Fibroblast of skin of left biceps (primary cell): ENCODE results near the gene SLC38A10.

Experiments used
- DNase-seq, 2 experiments: peaks; one replicate each; pipeline ENCODE4 v3.0.0-alpha.2; 2013; ENCODE audit warnings: low read depth in 2 of 2

The SLC38A10 gene

GRCh38 chr17:81277946-81278693, 17.0 kb downstream of the SLC38A10 start:
- no peak for DNase-seq

GRCh38 chr17:81277421-81277820, 17.7 kb downstream of the SLC38A10 start:
- DNase-seq, result no peak

- no peak for DNase-seq
Observed at GRCh38 chr17:81276781-81277180, 18.3 kb downstream of the SLC38A10 start.

GRCh38 chr17:81274471-81274855, 20.6 kb downstream of the SLC38A10 start:
- no peak for DNase-seq

DNA sequence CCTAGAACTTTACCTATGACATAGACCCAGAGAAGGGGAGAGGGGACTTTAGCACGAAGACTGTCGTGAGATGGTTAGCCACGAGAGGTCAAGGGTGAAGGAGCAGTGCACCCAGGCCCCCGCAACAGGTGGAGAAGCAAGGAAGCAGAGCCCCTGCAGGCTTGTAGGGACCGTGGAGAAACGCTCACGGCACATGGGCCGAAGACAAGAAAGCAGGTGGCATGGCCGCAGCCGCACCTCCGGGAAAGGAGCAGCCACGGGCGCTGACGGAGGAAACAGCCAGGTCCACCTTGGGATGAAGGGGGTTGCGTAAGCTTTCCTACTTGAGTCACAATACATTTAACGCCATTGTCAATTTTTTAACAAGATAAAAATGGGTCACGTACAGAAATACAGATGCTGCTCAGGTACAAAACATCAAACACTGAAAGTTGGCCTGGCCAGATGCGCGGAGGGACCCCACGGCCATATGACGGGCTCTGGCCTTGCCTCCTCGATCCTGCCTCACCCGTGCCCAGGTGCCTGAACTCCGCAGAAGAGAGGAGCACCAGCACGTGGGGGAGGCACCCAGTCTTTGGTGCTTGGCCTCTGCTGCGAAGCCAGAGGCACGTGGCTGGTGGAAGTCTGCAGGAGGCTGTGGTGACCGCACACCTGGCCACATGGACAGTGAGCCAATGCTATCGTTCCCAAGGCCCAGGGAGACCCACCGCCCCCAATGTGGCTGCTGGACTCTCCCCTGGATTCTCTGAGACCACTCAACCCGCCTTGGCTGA, 21.2 kb downstream of the SLC38A10 start:
- no peak for DNase-seq

DNA sequence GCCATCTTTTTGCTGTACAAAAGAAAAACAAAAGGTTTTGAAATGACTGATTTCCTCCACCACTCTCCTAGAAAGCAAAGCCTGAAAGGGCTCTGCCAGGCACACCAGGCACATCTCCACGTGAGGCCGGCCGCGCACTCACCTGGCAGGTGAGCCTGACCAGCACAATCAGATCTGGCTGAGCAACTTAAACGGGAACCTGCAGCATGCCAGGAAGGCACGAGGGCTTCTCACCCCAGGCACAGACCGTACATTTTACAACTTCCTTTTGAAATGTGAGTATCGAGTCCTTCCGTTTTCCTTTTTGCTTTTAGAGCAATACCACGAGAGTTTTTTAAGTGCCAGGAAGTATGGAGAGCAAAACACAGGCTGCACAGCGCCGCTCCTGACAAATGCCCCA, 22.5 kb downstream of the SLC38A10 start:
- DNase-seq, result no peak

GRCh38 chr17:81271226-81271625, 23.9 kb downstream of the SLC38A10 start:
- DNase-seq, result no peak

DNA sequence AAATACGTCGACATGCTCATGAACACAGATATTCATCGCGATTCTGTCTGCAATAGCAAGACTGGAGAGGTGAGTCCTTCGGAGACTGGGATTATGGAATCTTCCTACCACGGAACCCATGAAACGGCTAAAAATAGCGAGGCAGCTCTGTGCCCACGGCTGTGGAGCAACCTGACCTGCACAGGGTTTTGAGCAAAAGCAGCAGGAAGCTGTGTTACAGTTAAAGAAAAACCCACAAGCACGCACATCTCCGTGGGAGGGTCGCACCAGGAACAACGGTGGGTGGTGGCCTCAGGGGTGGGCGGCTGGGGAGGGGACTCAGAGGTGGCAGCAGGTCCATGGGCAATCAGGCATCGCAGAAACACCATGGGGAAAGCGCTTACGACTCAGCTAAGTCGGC, 24.8 kb downstream of the SLC38A10 start:
- DNase-seq, result no peak

DNA sequence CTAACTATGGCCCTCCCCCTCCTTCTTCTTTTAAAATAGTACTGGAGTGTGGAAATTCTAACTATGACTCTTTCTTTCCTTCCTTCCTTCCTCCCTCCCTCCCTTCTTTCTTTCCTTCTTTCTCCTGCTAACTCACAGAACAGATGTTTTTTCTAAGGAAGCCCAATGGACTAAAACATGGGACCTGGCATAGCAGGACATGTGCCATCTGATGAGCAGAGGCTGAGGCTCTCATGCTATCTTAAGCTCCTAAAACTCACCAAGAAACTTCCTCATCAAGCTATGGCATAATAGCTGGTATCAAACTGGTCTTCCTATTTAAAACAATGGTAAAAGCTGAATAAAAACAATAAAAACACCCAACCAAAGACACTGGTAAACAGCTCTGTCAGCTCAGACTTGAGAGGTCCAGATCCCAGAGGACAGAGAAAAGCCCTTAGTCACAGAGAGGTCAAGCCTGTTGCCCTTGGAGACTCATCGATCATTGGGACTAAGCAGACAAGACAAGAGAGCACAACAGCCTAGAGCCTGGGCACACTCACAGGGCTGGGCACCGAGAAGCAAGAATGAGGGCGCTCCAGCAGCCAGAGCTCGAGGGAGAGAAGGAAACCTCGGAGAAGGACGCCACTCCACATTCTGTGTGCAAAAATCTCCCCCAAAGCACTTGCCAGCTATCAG, 27.6 kb downstream of the SLC38A10 start:
- no peak for DNase-seq

- no peak for DNase-seq
Observed at GRCh38 chr17:81265576-81265975, 29.5 kb downstream of the SLC38A10 start.

GRCh38 chr17:81264640-81265039, 30.5 kb downstream of the SLC38A10 start:
- no peak for DNase-seq

DNA sequence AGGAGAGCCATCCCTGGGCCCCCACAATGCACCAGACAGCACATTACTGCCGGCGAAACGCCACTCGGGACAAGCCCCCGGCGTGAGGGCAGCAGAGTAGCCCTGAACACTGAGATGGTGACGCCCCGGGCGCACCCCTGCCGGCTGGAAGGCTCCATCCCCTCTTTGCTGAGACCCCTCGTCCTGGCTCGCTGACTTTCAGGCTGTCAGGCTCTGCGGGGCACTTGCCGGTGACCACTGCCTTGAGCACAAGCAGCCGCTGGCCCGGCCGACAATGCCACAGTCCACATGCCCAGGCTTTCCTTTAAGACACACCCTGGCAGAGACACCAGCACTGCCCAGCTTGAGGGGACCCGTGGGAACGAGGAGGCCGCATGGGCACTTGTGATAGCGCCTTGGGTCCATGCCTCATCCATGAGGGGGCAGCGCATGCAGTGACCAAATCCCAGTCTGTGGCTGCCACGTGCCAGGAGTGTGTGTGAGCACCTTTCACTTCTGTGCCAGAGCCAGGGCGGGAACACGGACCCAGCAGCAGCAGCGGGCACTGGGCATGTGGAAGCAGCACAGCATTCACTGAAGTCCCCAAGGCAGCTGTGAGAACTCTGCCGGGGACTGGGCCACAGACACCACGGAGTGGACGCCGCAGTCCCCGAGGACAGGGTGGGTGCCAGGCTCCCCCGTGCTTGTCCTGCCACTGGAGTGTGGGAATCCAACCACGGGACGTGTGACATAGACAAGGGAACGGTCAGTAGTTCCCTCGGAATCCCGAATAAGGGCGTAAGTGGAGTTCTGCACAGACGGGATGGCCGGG, 31.5 kb downstream of the SLC38A10 start:
- DNase-seq, result no peak

GRCh38 chr17:81261582-81262336, 33.3 kb downstream of the SLC38A10 start:
- DNase-seq, result no peak

- no peak for DNase-seq
Observed at GRCh38 chr17:81261096-81261495, 34.0 kb downstream of the SLC38A10 start.

GRCh38 chr17:81260641-81261040, 34.5 kb downstream of the SLC38A10 start:
- DNase-seq, result no peak

- no peak for DNase-seq
Observed at GRCh38 chr17:81260171-81260570, 34.9 kb downstream of the SLC38A10 start.

DNA sequence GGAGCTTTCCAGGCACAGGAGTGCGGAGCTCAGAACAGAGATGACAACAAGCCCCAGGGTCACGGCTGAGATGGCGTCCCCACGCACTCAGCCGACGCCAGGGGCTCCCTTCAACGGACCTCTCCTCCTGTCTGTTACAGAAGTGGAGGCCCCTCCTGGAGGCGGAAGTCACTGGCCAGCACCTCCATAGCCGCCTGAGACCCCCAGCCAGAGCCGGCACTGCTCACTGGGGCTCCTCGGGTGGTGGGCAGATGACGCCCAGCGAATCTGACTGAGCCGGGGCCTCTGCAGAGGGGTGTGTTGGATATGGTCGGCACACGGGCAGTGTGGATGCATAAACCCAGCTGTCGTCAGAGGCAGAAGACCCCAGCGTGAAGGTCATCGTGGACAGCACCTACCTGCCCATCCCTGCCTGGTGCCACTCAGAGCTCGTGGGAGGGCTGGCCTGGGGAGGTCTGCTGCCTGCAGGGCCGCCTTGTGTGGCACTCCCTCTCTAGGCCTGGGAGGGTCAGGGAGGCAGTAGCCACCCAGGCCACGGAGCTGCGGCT, 36.0 kb downstream of the SLC38A10 start:
- no peak for DNase-seq

DNA sequence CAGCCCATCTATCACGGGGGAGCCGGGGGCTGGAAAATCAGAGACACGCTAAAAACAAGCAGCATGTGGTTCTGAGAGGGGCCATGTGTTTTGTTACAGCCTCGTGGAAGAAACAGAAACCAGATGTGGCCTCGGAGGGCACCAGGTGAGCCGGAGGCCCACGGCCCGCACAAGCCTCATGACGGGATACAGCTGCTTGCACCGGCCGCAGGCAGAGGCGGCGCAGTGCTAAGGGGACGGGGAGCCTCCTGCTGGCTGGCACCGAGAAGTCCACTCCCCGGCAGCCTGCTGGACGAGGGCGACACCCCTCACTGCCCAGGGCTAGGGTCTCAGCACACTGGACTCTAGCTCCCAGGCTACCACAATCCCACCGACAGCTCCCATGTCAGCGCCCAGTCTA, 36.8 kb downstream of the SLC38A10 start:
- DNase-seq, result no peak

DNA sequence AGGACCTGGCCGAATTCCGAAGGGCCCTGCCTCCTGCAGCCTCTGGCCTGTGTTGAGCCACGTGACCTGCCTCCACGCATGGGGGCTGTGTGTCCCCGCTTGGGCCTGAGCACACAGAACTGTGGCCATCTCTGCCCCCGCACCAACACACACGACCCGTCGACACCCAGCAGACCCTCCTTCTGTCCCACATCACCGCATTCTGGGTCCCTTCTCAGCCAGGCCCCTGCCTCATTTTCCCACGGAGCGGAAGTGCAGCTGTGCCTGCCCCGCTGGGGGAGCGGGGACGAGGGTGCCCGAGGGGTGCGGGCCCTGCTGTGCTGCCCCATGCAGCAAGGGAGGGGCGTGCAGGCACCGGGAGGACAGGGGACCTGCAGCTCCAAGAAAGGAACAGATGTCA, 37.6 kb downstream of the SLC38A10 start:
- no peak for DNase-seq

GRCh38 chr17:81256616-81257015, 38.5 kb downstream of the SLC38A10 start:
- no peak for DNase-seq
